Keratinocyte (primary cell): ENCODE measurements around the gene SF1. TPM values are rescaled to one million over a fixed set of nuclear protein-coding genes. Genes with fewer than 3 reads are reported as not detected.

ENCODE experiments used
- DNase-seq: peaks from one replicate; pipeline ENCODE4 v3.0.0-alpha.2; 2011; ENCODE audit warnings: low read depth, missing footprints, low spot score
- FAIRE-seq: peaks from 2 replicates; lab custom pipeline; 2011; peaks lifted over from hg19 to GRCh38; lab: Jason Lieb, UNC
- H2AFZ ChIP-seq: 2 replicates; pipeline ENCODE4 v1.6.0; 2012; ENCODE audit warnings: low read length, control low read depth, inconsistent platforms; ENCODE audit not compliant: control insufficient read depth
- H3K27ac ChIP-seq: 2 replicates; pipeline ENCODE4 v1.5.1; 2011; ENCODE audit warnings: low read length; ENCODE audit not compliant: control insufficient read depth, insufficient read depth
- H3K27me3 ChIP-seq: 3 replicates; pipeline ENCODE4 v1.6.0; 2011; ENCODE audit warnings: low read length; ENCODE audit not compliant: control insufficient read depth, insufficient read depth; ENCODE audit errors: extremely low read depth
- H3K36me3 ChIP-seq, 2 experiments: 2 replicates in 1 of 2; 3 replicates in 1 of 2; pipeline ENCODE4 v1.5.1; 2011; ENCODE audit warnings: low read length in 2 of 2, mild to moderate bottlenecking in 1 of 2; ENCODE audit not compliant: control insufficient read depth in 2 of 2, insufficient read depth in 2 of 2; ENCODE audit errors: extremely low read depth in 1 of 2
- H3K4me1 ChIP-seq: 3 replicates; pipeline ENCODE4 v1.5.1; 2011; ENCODE audit warnings: low read length; ENCODE audit not compliant: control insufficient read depth, insufficient read depth; ENCODE audit errors: extremely low read depth
- H3K4me2 ChIP-seq: 3 replicates; pipeline ENCODE4 v1.6.0; 2011; ENCODE audit warnings: low read depth, low read length; ENCODE audit not compliant: control insufficient read depth, insufficient read depth; ENCODE audit errors: extremely low read depth
- H3K4me3 ChIP-seq, 3 experiments: fragments of 200-600 bp in 1 of 3; sonication (generic) in 1 of 3; 2 replicates in 2 of 3; 3 replicates in 1 of 3; pipeline ENCODE4 v1.5.1; 2011 to 2016; ENCODE audit warnings: low read length in 3 of 3, mild to moderate bottlenecking in 3 of 3, control low read depth in 2 of 3, inconsistent platforms in 1 of 3, low read depth in 1 of 3, mixed read lengths in 1 of 3, mixed run types in 1 of 3, moderate library complexity in 1 of 3; ENCODE audit not compliant: control insufficient read depth in 2 of 3, insufficient read depth in 2 of 3; ENCODE audit errors: extremely low read depth in 1 of 3
- H3K79me2 ChIP-seq: 2 replicates; pipeline ENCODE4 v1.6.0; 2012; ENCODE audit warnings: low read length; ENCODE audit not compliant: control insufficient read depth, insufficient read depth
- H3K9ac ChIP-seq: 3 replicates; pipeline ENCODE4 v1.6.0; 2011; ENCODE audit warnings: low read length; ENCODE audit not compliant: control insufficient read depth, insufficient read depth; ENCODE audit errors: extremely low read depth
- H3K9me1 ChIP-seq: 3 replicates; pipeline ENCODE4 v1.6.0; 2011; ENCODE audit warnings: low read length; ENCODE audit not compliant: control insufficient read depth, insufficient read depth; ENCODE audit errors: extremely low read depth
- H3K9me3 ChIP-seq: 2 replicates; pipeline ENCODE4 v1.5.1; 2012; ENCODE audit warnings: low read depth, low read length; ENCODE audit not compliant: control insufficient read depth
- H4K20me1 ChIP-seq: 3 replicates; pipeline ENCODE4 v1.6.0; 2011; ENCODE audit warnings: low read length; ENCODE audit not compliant: control insufficient read depth, insufficient read depth; ENCODE audit errors: extremely low read depth
- CTCF ChIP-seq, 3 experiments: IDR thresholded peaks in 1 of 3; conservative IDR thresholded peaks in 1 of 3; optimal IDR thresholded peaks in 1 of 3; 2 replicates in 2 of 3; 3 replicates in 1 of 3; pipeline versions ENCODE3 to v1.5.1; 2011; ENCODE audit warnings: low read length in 3 of 3, mild to moderate bottlenecking in 3 of 3, moderate library complexity in 2 of 3, control low read depth in 1 of 3, inconsistent platforms in 1 of 3; ENCODE audit not compliant: insufficient read depth in 2 of 3; ENCODE audit errors: extremely low read depth in 1 of 3
- EZH2 ChIP-seq: IDR thresholded peaks from one replicate; pipeline ENCODE4 v1.6.1; 2012; ENCODE audit warnings: inconsistent platforms, mild to moderate bottlenecking, low read length, moderate library complexity
- dilution Hi-C: fragments of 300-500 bp; cut with MboI; formaldehyde crosslinking; loops from one replicate; pipeline ENCODE4 v1.7.0; 2020; ENCODE audit warnings: low sequenced_read_pairs; ENCODE audit not compliant: extremely low pct_ligation_motif_present
- polyA plus RNA-seq, 5 experiments: library from polyadenylated mRNA; depleted of rRNA in 3 of 5; stranded (reverse) in 3 of 5; stranded (forward) in 1 of 5; unstranded in 1 of 5; fragments of >200 nt; gene quantifications; 1 replicate in 1 of 5; 2 replicates in 3 of 5; 3 replicates in 1 of 5; pipeline versions ENCODE4 v1.2.1 to v1.2.3, GENCODE V29; 2011 to 2012; ENCODE audit warnings: missing spikeins in 2 of 5, low read depth in 1 of 5, low replicate concordance in 1 of 5

Gene SF1
- polyA plus RNA-seq, 1 donor (not counting 4 experiments of a cell fraction or from before 2014, with no cell fraction given), result 54.5 TPM

- peak within 1 kb of the TSS; percentile 54 for H3K9ac ChIP-seq
- DNase-seq (peak; percentile 38), FAIRE-seq (no peak)
- no peaks in the 10 kb centered on the region for H3K36me3 ChIP-seq
- no peak for TF ChIP-seq EZH2
- TF ChIP-seq CTCF (optimal IDR thresholded peaks at IDR 0.05 in 1 of 3, IDR thresholded peaks at IDR 0.05 in 1 of 3, conservative IDR thresholded peaks at IDR 0.05 in 1 of 3; ENCODE audit: extremely low read depth in 1 of 3, insufficient read depth in 2 of 3, low read length in 3 of 3), result peak; percentile 71 to 99 (median 81)
- peaks cover 36% of the 10 kb centered on the region for H3K27me3 ChIP-seq
- H3K4me1 ChIP-seq, result no peaks in the 10 kb centered on the region
- peak within 1 kb of the TSS; percentile 90 for H3K4me2 ChIP-seq
- dilution Hi-C loops, result no loop called here
- H3K9me3 ChIP-seq, result no peaks in the 10 kb centered on the region
- H2AFZ ChIP-seq, result peak within 1 kb of the TSS; percentile 80
- H3K4me3 ChIP-seq, result peak within 1 kb of the TSS; percentile 50 to 73 (median 54)
- no peaks in the 10 kb centered on the region for H3K79me2 ChIP-seq
- no peaks in the 10 kb centered on the region for H3K9me1 ChIP-seq
- H3K27ac ChIP-seq, result peak within 1 kb of the TSS; percentile 36
- no peaks in the 10 kb centered on the region for H4K20me1 ChIP-seq
Observed at GRCh38 chr11:64723117-64723906, 55.0 kb downstream of the SF1 start, which contains the start of gene NRXN2. TSS of gene NRXN2 (minus strand) at chr11:64723197. CDS start at chr11:64713699, 9,498 bp downstream.

GRCh38 chr11:64722141-64723065, 55.9 kb downstream of the SF1 start:
- Histone ChIP-seq H4K20me1 (no peaks in the 10 kb centered on the region), H3K79me2 (no peaks in the 10 kb centered on the region), H3K27me3 (peaks cover 45% of the 10 kb centered on the region), H3K9ac (no peak overlapping the region), H3K9me1 (no peaks in the 10 kb centered on the region), H3K4me2 (no peak overlapping the region), H3K36me3 (no peaks in the 10 kb centered on the region), H3K9me3 (no peaks in the 10 kb centered on the region), H3K4me1 (no peaks in the 10 kb centered on the region), H3K27ac (no peak overlapping the region), H2AFZ (no peak overlapping the region), H3K4me3 (no peak overlapping the region)
- TF ChIP-seq EZH2 (no peak), CTCF (optimal IDR thresholded peaks at IDR 0.05 in 1 of 3, IDR thresholded peaks at IDR 0.05 in 1 of 3, conservative IDR thresholded peaks at IDR 0.05 in 1 of 3; ENCODE audit: extremely low read depth in 1 of 3, insufficient read depth in 2 of 3, low read length in 3 of 3) (no peak)
- FAIRE-seq (no peak), DNase-seq (no peak)
- dilution Hi-C loops, result no loop called here
